Epithelial cell of proximal tubule (primary cell): ENCODE measurements around the gene ENDOV. TPM values are rescaled to one million over a fixed set of nuclear protein-coding genes. Genes with fewer than 3 reads are reported as not detected.

ENCODE experiments used
- DNase-seq: peaks from one replicate; pipeline ENCODE4 v3.0.0-alpha.2; 2011; ENCODE audit warnings: low read depth
- H3K4me3 ChIP-seq: 2 replicates; pipeline ENCODE4 v1.5.1; 2011; ENCODE audit warnings: low read depth, mild to moderate bottlenecking, low read length
- CTCF ChIP-seq: conservative IDR thresholded peaks from 2 replicates; pipeline ENCODE4 v1.5.1; 2012; ENCODE audit warnings: low read depth, mild to moderate bottlenecking, low read length
- total RNA-seq: library from RNA; depleted of rRNA; stranded (reverse); fragments of >200 nt; gene quantifications from 2 replicates; pipeline ENCODE4 v1.2.3, GENCODE V29; 2015

ENDOV gene
- total RNA-seq, 1 donor from 2014 or later: 8.5 TPM

- H3K4me3 ChIP-seq: peak overlapping the region; percentile 89
- DNase-seq: peak; percentile 52
- TF ChIP-seq CTCF: no peak
These were observed 39.8 kb downstream of the ENDOV start for GRCh38 chr17:80454557-80455335.

DNA sequence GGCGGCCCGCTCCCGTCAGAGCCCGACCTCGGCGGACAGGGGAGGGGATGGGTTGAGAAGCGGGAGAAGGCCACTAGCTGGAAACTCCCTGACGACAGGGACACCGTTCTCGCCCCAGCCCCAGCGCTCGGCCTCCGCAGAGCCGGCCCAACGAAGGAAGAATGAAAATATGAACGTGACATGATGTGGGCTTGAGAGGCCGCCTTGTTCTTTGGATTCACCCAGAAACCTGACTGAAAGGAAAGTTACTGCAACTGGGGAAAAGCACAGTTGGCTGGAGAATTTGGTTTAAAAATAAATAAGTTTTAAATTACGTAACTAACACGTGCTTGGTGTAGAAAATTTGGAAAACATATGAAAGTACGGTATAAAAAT, 40.4 kb downstream of the ENDOV start:
- H3K4me3 ChIP-seq: peak overlapping the region; percentile 89
- no peak for TF ChIP-seq CTCF
- no peak for DNase-seq

DNA sequence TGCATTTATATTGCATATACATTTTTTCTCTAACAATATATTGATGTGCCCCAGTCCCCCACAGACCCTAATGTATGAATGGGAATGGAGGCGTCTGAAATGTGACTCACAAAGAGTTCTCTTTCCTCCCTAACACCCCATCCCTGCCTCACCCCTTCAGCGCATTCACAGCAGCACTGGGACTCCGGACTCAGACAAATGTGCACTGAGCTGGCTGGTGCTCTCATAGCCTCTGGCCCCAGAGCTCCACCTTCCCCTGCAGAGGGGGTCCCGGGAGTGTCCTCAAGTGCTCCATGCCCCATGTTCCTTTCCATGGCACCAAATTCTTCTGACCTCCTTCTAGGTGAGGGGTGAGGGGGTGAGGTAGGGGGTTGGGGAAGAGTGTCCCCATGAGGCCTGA, 40.8 kb downstream of the ENDOV start:
- TF ChIP-seq CTCF: no peak
- peak overlapping the region; percentile 89 for H3K4me3 ChIP-seq
- DNase-seq: no peak

- no peak overlapping the region for H3K4me3 ChIP-seq
- no peak for TF ChIP-seq CTCF
- DNase-seq: no peak
These were observed 41.7 kb downstream of the ENDOV start for GRCh38 chr17:80456465-80457235.

GRCh38 chr17:80457236-80457856, 42.4 kb downstream of the ENDOV start:
- TF ChIP-seq CTCF: no peak
- no peak overlapping the region for H3K4me3 ChIP-seq
- no peak for DNase-seq

GRCh38 chr17:80458016-80458415, 43.0 kb downstream of the ENDOV start:
- TF ChIP-seq CTCF: no peak
- no peak overlapping the region for H3K4me3 ChIP-seq
- DNase-seq: no peak
